HG03108 (cell line): ENCODE measurements around the gene TDRD9.

ENCODE experiments used
- ATAC-seq: cut with Tn5 transposase; IDR thresholded peaks from one replicate; pipeline ENCODE4 v1.9.1; 2021; ENCODE audit warnings: moderate library complexity; ENCODE audit not compliant: unreplicated experiment

Gene TDRD9

GRCh38 chr14:104087505-104087904, 159.2 kb downstream of the TDRD9 start:
- ATAC-seq: no peak

GRCh38 chr14:104087981-104088850, 160.0 kb downstream of the TDRD9 start:
- ATAC-seq: no peak

- ATAC-seq: no peak
Measured at GRCh38 chr14:104090071-104090748, 162.0 kb downstream of the TDRD9 start.

- no peak for ATAC-seq
Measured at GRCh38 chr14:104091061-104091926, 163.0 kb downstream of the TDRD9 start.

GRCh38 chr14:104091927-104092771, 163.9 kb downstream of the TDRD9 start:
- no peak for ATAC-seq

- ATAC-seq: no peak
Measured at GRCh38 chr14:104092931-104093365, 164.7 kb downstream of the TDRD9 start.

- no peak for ATAC-seq
Measured at GRCh38 chr14:104093366-104094055, 165.3 kb downstream of the TDRD9 start.

- no peak for ATAC-seq
Measured at GRCh38 chr14:104094056-104094708, 165.9 kb downstream of the TDRD9 start.

- no peak for ATAC-seq
Measured at GRCh38 chr14:104094709-104095425, 166.6 kb downstream of the TDRD9 start.

- ATAC-seq: no peak
Measured at GRCh38 chr14:104095426-104096310, 167.4 kb downstream of the TDRD9 start.

GRCh38 chr14:104096318-104096717, 168.1 kb downstream of the TDRD9 start:
- ATAC-seq: no peak

GRCh38 chr14:104096751-104097700, 168.8 kb downstream of the TDRD9 start:
- no peak for ATAC-seq

- ATAC-seq: no peak
Measured at GRCh38 chr14:104098272-104099095, 170.2 kb downstream of the TDRD9 start.

GRCh38 chr14:104099096-104100041, 171.1 kb downstream of the TDRD9 start:
- no peak for ATAC-seq
